GM18508 (cell line): ENCODE measurements around the gene OR5H1.
"Not testable (repeated sequence)": the region's sequence is repeated elsewhere in the genome, so short reads cannot be mapped to it uniquely, and the experiment has no call there.

Experiments
- ATAC-seq: cut with Tn5 transposase; IDR thresholded peaks from one replicate; pipeline ENCODE4 v1.9.1; 2021; ENCODE audit warnings: moderate number of reproducible peaks; ENCODE audit not compliant: insufficient read depth, unreplicated experiment

Gene OR5H1

DNA sequence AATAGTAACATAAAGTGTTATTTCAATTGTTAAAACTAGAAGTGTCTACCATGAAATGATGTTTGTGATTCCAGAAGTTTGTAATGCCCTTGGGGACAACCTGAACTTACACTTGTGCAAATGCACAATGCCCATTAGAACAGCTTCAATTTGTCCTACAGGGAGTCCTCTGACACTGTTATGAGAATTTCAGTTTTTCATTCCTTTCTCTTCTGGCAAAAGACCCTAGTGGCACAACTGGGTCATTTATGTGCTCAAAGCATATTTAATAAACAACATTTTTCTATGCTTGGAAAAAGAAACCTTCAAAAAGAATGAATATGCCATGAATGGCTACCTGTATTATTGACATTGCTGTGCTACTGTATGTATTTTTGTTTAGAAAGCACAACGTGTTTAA is at the start of gene OR5H1:
OR5H1 (plus strand) TSS at position 301 of the 400 bp plus-strand sequence. CDS start 1,977 bp downstream, outside the sequence.
- ATAC-seq, result no peak

DNA sequence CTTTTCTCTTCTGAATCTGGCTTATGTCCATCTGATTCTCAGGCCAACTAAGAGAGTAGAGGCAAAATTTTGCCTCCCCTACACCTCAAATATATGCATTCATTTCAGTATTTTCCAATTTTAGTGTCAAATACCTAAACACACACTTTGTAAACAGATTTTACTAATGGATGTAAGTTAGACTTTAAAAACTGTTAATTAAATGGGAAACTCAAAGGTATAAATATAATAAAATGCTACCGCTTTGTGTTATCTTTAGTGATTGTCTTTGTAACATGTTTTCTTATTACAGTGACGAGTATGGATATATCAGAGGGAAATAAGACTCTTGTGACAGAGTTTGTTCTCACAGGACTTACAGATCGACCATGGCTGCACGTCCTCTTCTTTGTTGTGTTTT is 43.6 kb upstream of the OR5H1 start, which contains the start of gene OR5AC2:
OR5AC2 (plus strand) TSS at position 301 of the 400 bp plus-strand sequence; CDS start at position 301, 0 bp downstream.
- ATAC-seq, result no peak

DNA sequence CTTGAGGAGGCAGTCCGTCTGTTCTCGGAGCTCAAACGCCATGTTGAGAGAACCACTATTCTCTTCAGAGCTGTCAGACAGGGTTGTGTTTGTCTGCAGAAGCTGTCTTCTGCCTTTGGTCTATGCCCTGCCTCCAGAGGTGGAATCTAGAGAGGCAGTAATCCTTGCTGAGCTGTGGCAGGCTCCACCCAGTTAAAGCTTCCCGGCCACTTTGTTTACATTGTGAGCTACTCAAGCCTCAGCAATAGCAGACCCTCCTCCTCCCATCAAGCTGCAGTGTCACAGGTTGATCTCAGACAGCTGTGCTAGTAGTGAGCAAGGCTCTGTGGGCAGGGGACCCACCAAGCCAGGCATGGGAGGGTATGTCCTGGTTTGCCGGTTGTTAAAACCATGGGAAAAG is 34.6 kb upstream of the OR5H1 start:
- no peak for ATAC-seq

DNA sequence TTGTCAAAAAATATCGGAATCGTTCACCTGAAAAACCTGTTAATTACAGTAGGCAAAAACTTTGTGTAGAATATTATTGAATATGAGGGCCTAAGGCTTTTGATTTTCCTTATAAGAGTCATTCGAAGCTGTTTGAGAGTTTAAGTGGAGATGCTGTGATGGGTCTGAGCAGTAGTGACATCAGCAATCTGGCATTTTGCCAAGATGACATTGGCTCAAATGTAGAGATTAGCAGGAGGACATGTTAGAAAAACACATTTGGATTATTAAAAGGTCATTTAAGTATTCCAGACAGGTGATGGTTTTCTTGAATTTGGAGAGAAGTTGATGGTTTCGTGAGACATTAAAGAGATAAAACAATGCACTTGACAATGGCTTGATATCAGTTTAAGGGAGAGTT is 30.7 kb upstream of the OR5H1 start:
- ATAC-seq, result no peak

DNA sequence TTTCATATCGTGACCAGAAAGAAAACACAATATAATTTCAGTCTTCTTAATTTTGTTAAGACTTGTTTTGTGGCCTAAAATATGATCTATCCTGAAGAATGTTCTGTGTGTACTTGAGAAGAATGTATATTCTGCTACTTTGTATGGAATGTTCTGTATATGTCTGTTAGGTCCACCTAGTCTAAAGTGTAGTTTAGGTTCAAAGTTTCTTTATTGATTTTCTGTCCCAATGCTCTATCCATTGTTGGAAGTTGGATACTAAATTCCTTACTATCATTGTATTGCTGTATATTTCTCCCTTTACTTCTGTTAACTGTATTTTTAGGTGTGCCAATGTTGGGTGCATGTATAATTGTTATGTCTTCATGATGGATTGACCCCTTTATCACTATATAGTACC is 22.4 kb upstream of the OR5H1 start:
- no peak for ATAC-seq

DNA sequence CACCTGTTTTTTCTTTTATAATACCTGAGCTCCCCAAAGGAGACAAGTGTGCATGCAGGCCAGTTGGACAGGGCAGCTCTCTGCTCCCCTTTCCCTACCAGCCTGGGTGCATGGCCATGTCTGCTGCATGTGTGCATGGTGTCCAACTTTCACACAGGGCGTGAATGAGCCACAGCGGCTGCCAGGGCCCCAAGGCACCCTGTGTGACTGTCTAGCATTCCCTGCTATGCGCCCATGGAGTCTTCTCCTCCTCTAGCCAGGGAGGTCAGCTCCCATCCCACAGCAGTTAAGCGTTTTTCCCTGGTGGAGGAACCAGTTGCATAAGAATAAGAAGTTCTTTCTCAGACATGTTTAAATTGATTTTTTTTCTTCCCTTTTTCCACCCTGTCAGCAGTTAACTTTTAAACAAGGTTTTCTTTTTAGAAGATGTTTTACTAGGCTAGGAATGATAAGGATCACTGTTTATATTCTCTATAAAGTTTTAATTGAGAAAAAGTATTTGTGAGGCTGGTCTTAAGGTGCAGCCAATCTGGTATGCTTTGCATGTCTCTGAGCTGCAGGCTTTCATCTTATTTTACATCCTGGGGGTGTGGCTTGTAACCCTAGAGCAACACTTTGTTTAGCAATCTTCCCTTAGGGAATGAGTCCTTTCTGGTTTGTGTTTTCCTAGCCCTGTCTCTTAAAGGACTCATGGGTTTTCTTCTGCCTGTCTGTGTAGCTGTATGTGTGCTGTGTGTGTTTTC is 20.5 kb upstream of the OR5H1 start:
- ATAC-seq, result no peak

DNA sequence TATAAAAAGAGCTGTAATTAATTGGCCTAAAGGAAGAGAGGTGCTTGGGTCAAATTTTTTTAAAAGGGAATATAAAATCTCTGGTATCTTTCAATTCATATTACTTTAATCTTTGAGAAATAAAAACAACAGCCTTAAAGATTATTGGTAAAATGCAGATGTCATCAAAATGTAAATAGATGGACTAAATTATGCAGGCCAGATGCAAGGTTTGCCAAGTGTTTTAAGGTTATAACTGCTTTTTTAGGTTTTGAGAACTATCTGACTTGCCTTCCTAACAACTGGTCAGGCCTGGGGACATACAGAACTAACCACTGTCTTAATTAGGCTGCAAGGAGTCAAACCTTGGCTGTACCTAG is 20.0 kb upstream of the OR5H1 start:
- no peak for ATAC-seq

DNA sequence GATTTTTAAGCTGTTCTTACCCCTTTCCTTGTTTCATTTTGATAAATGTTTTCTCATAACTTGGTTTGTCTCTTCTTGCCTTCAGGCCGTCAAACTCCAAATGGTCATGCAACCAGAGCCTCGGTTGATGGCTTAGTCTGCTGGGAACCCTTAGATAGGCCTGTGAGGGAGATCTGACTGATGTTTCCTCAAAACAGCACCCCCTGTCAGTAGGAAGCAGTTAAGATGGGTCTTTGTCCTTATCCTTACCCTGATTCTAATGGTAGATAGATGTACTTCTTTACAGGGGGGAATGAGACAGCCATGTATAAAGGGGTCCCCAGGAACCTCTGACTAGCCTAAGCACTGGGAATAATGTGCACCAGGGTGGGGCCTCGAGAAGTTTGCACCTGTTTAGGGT is 16.3 kb upstream of the OR5H1 start:
- ATAC-seq, result no peak

DNA sequence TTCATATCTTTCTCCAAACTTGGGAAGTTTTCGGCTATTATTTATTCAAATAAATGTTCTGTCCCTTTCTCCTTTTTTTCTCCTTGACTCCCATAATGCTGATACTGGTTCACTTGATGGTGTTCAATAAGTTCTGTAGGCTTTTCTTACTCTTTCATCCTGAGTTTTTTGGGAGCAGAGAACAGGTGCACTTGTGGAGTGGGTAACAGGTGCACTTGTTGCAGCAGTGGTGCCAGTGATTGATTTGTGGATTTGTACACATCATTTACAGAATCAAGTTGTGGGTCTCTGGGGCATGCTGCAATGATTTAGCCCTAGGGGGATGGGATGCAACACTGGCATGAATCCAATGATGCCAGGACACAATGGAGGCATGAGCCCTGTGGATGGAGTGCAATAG is 14.8 kb upstream of the OR5H1 start:
- ATAC-seq, result no peak

DNA sequence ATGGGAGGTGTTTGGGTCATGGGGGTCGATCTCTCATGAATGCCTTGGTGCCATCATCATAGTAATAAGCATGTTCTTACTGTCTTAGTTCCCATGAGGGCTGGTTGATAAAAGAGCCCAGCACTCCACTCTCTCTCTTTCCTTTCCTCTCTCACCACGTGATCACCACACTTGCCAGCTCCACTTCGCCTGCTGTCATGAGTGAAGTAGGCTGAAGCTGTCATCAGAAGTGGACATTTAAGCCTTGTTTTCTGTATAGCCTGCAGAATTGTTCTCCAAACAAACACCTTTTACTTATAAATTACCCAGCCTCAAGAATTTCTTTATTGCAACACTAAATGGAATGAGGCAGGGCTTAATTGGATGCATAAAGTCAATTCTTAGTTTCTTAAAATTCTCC is 6.1 kb downstream of the OR5H1 start:
- no peak for ATAC-seq

DNA sequence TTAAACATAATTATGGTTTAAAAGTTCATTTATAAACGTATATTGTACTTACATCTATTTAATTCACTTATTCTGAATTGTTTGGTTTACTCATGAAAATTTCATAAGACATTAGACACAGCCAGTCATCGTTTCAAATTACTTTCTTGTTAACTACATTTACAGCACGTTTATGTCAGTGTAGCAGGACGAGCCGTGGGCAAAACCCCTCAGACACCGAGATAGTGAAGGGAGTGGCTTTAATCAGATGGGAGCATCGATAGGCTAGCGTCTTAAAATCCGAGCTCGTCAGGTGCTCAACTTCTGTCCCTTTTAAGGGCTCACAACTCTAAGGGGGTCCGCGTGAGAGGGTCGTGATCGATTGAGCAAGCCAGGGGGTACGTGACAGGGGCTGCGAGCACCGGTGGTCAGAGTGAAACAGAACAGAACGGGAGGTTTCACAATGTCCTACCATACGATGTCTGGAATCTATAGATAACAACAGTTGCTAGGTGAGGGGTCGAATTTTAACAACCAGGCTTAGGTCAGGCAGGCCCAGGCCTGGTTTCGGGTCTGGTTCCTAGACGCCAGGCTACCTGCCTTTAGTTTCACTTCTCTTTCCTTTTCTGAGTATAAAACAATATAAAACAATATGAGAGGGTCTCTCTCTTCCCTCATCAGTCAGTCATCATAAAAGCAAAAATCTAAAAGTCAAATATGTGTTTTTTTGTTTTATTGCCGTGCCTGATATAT is 7.5 kb downstream of the OR5H1 start:
- not testable (repeated sequence) for ATAC-seq

DNA sequence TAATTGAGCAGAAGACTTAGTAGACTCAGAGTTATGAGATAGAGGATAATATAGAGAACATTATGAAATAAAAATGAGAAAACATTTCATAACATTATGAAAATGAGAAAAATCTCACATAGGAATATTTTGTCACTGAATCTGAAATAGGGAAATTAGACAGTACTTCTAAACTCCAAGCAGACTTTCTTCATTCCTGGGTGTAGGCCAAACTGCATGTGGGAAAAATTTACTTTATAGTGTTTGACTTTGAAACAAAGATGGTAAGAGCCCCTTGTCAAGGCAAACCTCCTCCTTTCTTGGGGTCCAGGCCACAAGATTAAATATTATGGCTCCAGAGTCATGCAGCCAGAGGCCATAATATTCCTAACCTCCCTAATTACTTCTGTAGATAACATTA is 10.0 kb downstream of the OR5H1 start:
- no peak for ATAC-seq

DNA sequence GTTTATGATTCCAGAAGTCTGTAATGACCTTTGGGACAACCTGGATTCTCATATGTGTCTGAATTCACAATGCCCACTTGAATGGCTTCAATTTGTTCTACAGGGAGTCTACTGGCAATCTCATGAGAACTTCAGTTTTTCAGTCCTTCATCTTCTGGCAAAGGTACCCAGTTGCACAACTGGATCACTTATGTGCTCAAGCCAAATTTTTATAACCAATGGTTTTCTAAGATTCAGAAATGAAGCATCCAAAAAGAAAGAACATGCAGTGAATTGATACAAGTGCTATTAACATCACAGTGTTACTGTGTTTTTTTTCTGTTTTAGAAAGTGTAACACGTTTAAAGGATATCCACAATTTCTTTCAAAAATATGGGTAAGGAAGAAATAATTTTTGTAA is 16.7 kb downstream of the OR5H1 start, which contains the start of gene OR5H14:
OR5H14 (plus strand) TSS at position 301 of the 400 bp plus-strand sequence. CDS start 1,907 bp downstream, outside the sequence.
- no peak for ATAC-seq

DNA sequence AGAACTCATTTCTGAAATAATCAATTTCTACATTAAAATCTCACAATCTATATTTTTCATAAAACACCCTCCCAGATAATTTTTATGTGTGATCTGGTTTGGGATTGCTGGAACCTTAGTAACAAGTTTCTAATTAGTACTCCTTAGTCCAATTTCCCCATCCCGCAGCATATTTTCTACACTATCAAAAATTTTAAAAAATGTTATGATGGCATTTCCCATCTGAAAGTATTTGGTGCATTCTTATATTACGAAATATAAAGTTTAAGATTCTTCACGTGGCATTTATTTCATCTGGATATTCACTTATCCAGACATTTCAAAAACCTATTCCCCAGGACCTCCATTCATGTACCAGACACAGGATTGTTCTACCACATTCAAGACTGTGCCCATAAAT is 18.2 kb downstream of the OR5H1 start:
- ATAC-seq, result no peak

DNA sequence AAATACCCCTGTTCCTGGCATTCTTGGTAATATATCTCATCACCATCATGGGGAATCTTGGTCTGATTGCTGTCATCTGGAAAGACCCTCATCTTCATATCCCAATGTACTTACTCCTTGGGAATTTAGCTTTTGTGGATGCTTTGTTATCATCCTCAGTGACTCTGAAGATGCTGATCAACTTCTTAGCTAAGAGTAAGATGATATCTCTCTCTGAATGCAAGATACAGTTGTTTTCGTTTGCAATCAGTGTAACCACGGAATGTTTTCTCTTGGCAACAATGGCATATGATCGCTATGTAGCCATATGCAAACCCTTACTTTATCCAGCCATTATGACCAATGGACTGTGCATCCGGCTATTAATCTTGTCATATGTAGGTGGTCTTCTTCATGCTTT is 18.9 kb downstream of the OR5H1 start:
- not testable (repeated sequence) for ATAC-seq

DNA sequence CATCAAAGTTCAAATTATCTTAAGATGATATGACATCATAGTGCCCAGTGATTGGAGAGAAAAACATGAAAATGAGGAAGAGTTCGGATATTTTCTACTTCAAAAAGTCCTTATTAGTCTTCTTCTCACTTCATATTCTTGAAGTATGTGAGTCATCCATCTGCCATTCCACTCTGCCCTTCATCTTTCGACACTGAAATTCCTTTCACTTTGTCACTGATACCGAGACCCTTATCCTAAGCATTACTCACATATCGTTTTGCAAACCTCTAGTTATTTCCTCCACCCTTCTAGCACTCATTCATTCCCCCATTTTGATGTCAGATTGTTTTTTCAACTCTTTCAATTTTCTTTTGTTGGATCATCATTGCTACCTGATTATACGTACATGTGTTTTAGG is 20.7 kb downstream of the OR5H1 start:
- no peak for ATAC-seq

DNA sequence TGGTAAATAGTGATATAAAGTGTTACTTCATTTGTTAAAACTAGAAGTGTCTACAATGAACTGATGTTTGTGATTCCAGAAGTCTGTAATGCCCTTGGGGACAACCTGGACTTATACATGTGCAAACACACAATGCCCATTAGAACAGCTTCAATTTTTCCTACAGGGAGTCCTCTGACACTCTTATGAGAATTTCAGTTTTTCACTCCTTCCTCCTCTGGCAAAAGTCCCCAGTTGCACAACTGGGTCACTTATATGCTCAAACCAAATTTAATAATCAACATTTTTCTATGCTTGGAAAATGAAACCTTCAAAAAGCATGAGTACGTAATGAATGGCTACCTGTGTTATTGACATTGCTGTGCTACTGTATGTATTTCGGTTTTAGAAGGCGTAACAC is 35.9 kb downstream of the OR5H1 start, which contains the start of gene OR5H15:
OR5H15 (plus strand) TSS at position 301 of the 400 bp plus-strand sequence. CDS start 2,004 bp downstream, outside the sequence.
- no peak for ATAC-seq

DNA sequence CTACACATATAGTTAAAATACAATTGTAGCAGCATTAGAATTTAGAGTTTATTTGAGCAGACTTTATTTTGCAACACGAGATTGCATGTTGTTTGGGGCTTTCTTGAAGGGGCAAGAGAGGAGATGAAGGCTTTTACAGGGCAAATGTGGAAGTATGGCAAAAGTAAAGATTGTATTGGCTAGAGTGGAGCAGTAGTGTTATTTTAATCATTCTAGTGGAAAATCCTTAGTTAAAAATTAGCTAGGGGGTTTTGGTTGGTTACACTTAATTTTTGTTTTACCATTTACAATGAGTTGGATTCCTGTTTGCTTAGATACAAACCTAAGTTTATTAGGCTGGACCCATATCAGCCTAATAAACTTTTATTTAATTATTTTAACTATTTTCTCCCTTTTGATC is 40.5 kb downstream of the OR5H1 start:
- no peak for ATAC-seq

DNA sequence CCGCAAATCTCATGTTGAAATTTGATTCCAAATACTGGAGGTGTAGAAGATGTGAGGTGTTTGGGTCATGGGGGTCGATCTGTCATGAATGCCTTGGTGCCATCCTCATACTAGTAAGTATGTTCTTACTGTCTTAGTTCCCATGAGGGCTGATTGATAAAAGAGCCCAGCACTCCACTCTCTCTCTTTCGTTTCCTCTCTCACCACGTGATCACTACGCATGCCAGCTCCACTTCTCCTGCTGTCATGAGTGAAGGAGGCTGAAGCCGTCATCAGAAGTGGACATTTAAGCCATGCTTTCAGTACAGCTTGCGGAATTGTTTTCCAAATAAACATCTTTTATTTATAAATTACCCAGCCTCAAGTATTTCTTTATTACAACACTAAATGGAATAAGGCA is 42.1 kb downstream of the OR5H1 start:
- no peak for ATAC-seq

DNA sequence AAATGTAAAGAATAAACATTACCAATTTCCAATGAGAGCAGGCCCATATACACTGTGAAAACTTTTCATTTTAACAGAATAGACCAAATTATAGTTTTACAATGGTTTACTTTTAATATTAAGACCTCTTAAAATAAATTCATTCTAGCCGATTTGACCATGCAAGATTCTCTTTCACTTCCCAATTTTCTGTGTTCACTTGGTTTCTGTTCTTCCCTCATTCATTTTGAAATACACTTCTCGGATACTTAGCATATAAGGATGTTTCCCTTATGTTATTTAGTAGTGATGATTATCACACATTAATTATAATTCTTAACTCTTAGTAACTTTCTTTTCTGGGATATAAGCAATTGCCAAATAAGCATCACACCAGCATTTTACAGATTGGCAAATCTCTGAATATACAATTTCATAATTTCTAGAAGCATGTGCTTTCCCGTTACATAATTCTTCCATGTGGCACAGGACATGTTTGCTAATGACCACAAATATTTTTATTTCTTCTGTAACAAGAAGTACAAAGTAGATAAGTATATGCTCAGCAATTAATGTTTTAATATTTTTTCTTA is 49.9 kb downstream of the OR5H1 start:
- no peak for ATAC-seq

DNA sequence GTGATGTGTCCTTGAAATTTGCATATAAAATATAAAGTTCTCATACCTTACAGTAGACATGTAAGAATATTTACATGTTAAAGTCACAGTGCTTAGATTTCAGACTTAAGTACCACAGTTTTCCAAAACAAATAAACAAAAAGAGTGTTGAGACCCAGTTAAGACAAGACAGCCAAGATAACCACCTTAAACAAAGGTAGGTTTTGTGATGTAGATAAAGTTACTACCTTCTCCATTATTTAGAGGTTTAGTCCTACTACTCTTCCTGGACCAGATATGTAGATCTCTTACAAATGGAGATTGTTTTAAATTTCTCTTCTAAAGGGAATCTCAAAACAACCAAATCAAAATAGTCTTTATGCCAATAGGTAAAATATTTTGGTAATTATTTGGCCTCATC is 51.7 kb downstream of the OR5H1 start:
- ATAC-seq, result no peak
